SKM-1 (cell line): ENCODE results near the gene FABP6.

Source experiments
- DNase-seq: peaks from one replicate; lab custom pipeline; 2025; ENCODE audit not compliant: unreplicated experiment; lab: John Stamatoyannopoulos, UW

The FABP6 gene

GRCh38 chr5:160260881-160261815, 31.8 kb downstream of the FABP6 start:
- DNase-seq = no peak

GRCh38 chr5:160262151-160263074, 33.1 kb downstream of the FABP6 start:
- no peak for DNase-seq

- DNase-seq = no peak
Measured at GRCh38 chr5:160263326-160263855, 34.1 kb downstream of the FABP6 start.

GRCh38 chr5:160266044-160266443, 36.7 kb downstream of the FABP6 start:
- no peak for DNase-seq

GRCh38 chr5:160266752-160267345, 37.5 kb downstream of the FABP6 start:
- no peak for DNase-seq

GRCh38 chr5:160268121-160268520, 38.8 kb downstream of the FABP6 start:
- DNase-seq = no peak

- peak; percentile 81 for DNase-seq
Measured at GRCh38 chr5:160269017-160269416, 39.7 kb downstream of the FABP6 start.

- DNase-seq = no peak
Measured at GRCh38 chr5:160270704-160271103, 41.4 kb downstream of the FABP6 start.

- no peak for DNase-seq
Measured at GRCh38 chr5:160271396-160271795, 42.1 kb downstream of the FABP6 start.

- no peak for DNase-seq
Measured at GRCh38 chr5:160271836-160272235, 42.5 kb downstream of the FABP6 start.

- DNase-seq = no peak
Measured at GRCh38 chr5:160272264-160272663, 43.0 kb downstream of the FABP6 start.

GRCh38 chr5:160272889-160273288, 43.6 kb downstream of the FABP6 start:
- no peak for DNase-seq

- DNase-seq = no peak
Measured at GRCh38 chr5:160274483-160274931, 45.2 kb downstream of the FABP6 start.

- DNase-seq = no peak
Measured at GRCh38 chr5:160278343-160278742, 49.0 kb downstream of the FABP6 start.

- no peak for DNase-seq
Measured at GRCh38 chr5:160280384-160281095, 51.2 kb downstream of the FABP6 start.

GRCh38 chr5:160281275-160281674, 52.0 kb downstream of the FABP6 start:
- DNase-seq = no peak

- no peak for DNase-seq
Measured at GRCh38 chr5:160284291-160284873, 55.1 kb downstream of the FABP6 start.

GRCh38 chr5:160285316-160285715, 56.0 kb downstream of the FABP6 start:
- DNase-seq = peak; percentile 23

- no peak for DNase-seq
Measured at GRCh38 chr5:160286947-160287346, 57.6 kb downstream of the FABP6 start.
